Measurements from ENCODE around the gene LHFPL6.

- TF ChIP-seq GATA2 (IDR thresholded peaks at IDR 0.05; ENCODE audit: low read depth, low read length) = no peak
- no peak for TF ChIP-seq GATA3 (IDR thresholded peaks at IDR 0.05; ENCODE audit: low read depth, low read length)
These were observed 116.2 kb downstream of the LHFPL6 start for GRCh38 chr13:39486758-39487157.
